ENCODE data around the gene MRPL12. TPM values are rescaled to one million over a fixed set of nuclear protein-coding genes. Genes with fewer than 3 reads are reported as not detected.

The MRPL12 gene
- total RNA-seq, 1 donor from 2014 or later: 35.0 TPM

DNA sequence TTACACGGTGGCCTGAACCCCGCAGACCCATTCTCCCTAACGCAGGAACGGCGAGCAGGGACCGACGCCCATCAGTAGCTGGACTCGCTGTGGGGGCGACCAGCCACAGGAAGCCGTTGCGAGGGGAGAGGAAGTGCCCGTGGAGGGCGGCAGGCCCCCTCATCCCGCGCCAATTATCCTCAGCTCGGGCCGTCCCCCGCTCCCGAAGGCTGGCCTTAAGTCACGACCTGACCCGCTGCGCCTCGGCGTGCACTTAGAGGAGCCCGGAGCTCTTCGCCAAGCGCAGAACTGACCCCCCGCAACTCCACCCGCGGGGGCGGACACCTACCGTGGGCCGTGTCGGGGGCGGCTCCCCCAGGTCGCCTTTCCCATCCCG is 20.0 kb upstream of the MRPL12 start:
- TF ChIP-seq, protein P1, sequence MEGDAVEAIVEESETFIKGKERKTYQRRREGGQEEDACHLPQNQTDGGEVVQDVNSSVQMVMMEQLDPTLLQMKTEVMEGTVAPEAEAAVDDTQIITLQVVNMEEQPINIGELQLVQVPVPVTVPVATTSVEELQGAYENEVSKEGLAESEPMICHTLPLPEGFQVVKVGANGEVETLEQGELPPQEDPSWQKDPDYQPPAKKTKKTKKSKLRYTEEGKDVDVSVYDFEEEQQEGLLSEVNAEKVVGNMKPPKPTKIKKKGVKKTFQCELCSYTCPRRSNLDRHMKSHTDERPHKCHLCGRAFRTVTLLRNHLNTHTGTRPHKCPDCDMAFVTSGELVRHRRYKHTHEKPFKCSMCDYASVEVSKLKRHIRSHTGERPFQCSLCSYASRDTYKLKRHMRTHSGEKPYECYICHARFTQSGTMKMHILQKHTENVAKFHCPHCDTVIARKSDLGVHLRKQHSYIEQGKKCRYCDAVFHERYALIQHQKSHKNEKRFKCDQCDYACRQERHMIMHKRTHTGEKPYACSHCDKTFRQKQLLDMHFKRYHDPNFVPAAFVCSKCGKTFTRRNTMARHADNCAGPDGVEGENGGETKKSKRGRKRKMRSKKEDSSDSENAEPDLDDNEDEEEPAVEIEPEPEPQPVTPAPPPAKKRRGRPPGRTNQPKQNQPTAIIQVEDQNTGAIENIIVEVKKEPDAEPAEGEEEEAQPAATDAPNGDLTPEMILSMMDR (IDR thresholded peaks at IDR 0.05): no peak
- peaks cover 31% of the 10 kb centered on the region for H3K36me3 ChIP-seq
- H3K4me1 ChIP-seq: peaks cover 29% of the 10 kb centered on the region
- DNase-seq: no peak
- H3K27me3 ChIP-seq (ENCODE audit: low read depth): no peaks in the 10 kb centered on the region
- H3K4me3 ChIP-seq: peak overlapping the region; percentile 98
- no peaks in the 10 kb centered on the region for H3K9me3 ChIP-seq
- ATAC-seq: peak in 1 of 2 donors; percentile 42
- H3K27ac ChIP-seq: peak overlapping the region; percentile 93
- intact Hi-C loops (cut with DNase I): no loop called here

DNA sequence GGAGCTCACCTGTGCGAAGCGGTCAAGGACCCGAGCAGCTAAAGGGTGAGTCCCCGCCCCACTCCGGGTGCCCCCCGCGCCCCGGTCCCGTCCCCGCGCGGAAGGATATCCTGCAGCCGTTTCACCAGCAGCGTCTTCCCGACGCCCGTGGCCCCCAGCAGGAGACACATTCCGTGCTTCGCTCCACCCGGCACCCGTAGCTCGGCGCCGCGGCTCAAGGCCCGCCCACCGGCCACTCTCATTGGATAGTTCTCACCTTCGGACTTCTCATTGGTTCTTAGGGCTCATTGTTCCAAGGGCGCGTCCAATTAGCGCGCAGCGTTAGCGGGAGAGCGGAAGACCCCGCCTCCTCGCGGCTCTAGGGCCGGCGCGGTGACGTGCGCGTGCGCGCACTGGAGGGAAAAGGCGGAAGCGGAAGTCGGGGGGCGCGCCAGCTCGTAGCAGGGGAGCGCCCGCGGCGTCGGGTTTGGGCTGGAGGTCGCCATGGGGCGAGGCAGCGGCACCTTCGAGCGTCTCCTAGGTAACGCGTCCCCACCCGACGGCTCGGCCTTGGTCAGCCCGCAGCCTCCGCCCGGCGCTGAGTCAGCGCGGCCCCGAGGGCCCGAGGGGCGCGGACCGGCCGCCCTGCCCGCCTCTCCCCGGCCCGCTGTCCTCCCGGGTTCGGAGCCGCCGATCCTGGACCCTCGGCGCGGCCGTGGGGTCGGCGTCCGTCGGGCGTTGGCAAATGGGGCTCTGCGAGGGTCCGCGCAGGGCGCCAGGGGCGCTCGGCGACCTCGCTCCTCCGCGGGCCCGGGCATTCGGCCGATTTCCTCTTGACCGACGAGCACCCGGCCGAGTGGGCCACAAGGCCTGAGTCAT is 19.4 kb upstream of the MRPL12 start, which contains the start of the genes ARL16 and HGS:
Gene ARL16, minus strand, starts transcription at position 214 of the 858 bp plus-strand sequence. Its CDS starts 44 bp downstream, at position 170.
Gene HGS, plus strand, starts transcription at position 428 of the 858 bp plus-strand sequence. Its CDS starts 56 bp downstream, at position 484.
- intact Hi-C loops (cut with DNase I): no loop called here
- Histone ChIP-seq H3K27me3 (ENCODE audit: low read depth) (no peaks in the 10 kb centered on the region), H3K9me3 (no peaks in the 10 kb centered on the region), H3K4me1 (peaks cover 29% of the 10 kb centered on the region), H3K4me3 (peak within 1 kb of the TSS; percentile 98), H3K36me3 (peaks cover 38% of the 10 kb centered on the region), H3K27ac (peak within 1 kb of the TSS; percentile 93)
- ATAC-seq: peak; percentile 98 to 99
- TF ChIP-seq, protein P1 (IDR thresholded peaks at IDR 0.05): no peak
- DNase-seq: peak; percentile 98

DNA sequence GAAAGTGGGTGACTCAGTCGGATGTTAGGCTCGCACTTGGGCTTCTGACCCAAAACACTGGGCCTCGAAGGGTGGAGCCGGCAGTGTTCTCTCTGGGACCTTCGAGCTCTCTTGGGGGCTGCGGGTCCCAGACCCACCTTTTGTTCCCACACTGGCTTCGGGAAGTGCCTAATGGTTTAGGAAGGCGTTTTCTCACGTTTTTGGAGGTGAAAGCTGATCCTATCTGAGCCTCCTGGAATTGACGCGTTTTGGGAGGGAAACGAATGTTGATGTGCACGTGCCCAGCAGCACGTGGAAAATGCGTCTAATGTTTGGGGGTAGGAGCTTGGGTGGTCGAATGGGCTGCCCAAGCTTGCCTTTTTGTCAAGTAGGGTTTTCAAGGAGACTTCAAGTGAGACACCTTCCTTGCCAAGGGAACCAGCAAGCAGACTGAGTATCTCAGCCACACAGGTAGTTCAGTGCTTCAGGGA is 18.7 kb upstream of the MRPL12 start:
- H3K27me3 ChIP-seq (ENCODE audit: low read depth): no peaks in the 10 kb centered on the region
- peak overlapping the region; percentile 98 for H3K4me3 ChIP-seq
- H3K27ac ChIP-seq: peak overlapping the region; percentile 93
- H3K4me1 ChIP-seq: peaks cover 29% of the 10 kb centered on the region
- ATAC-seq: no peak
- intact Hi-C loops (cut with DNase I): no loop called here
- TF ChIP-seq, protein P1 (IDR thresholded peaks at IDR 0.05): no peak
- no peak for DNase-seq
- peaks cover 44% of the 10 kb centered on the region for H3K36me3 ChIP-seq
- no peaks in the 10 kb centered on the region for H3K9me3 ChIP-seq

DNA sequence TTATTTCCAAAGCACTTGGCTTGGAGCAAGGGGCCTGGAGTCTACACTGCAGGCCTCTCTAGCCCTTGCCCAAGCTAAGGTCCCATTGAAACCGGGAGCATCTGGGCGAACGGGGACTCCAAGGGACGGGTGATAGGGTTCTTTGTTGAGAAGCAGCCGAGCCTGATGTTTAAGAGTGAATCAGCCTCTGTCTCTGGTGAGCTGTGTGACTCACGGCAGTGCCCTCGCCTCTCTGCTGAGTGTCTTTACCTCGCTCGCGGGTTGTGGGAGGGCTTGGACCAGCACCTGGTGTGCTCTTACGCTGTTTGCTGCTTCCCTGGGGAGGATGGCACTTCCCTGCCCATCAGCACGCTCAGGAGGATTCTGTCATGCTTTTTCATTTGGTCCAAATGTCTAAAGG is 18.1 kb upstream of the MRPL12 start:
- intact Hi-C loops (cut with DNase I): no loop called here
- Histone ChIP-seq H3K27ac (peak overlapping the region; percentile 93), H3K9me3 (no peaks in the 10 kb centered on the region), H3K4me3 (peak overlapping the region; percentile 98), H3K27me3 (ENCODE audit: low read depth) (no peaks in the 10 kb centered on the region), H3K4me1 (peaks cover 29% of the 10 kb centered on the region), H3K36me3 (peaks cover 51% of the 10 kb centered on the region)
- TF ChIP-seq, protein P1 (IDR thresholded peaks at IDR 0.05): no peak
- DNase-seq (no peak), ATAC-seq (no peak)

DNA sequence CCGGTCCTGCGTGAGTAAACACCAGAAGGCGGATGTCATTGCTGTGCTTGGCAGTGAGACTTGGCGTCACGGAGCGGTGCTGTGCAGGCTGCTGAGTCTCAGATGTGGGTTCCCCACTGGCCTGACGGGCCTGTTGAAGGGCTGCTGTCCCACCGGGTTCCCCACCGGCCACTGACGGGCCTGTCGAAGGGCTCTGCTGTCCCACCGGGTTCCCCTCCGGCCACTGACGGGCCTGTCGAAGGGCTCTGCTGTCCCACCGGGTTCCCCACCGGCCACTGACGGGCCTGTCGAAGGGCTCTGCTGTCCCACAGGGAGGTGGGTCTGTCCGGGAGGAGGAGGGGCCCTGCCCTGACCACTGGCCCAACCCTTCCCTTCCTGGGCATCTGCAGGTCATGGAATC is 16.6 kb upstream of the MRPL12 start:
- TF ChIP-seq, protein P1 (IDR thresholded peaks at IDR 0.05): no peak
- Histone ChIP-seq H3K9me3 (no peaks in the 10 kb centered on the region), H3K4me3 (no peak overlapping the region), H3K27me3 (ENCODE audit: low read depth) (no peaks in the 10 kb centered on the region), H3K27ac (no peak overlapping the region), H3K36me3 (peaks cover 62% of the 10 kb centered on the region), H3K4me1 (peaks cover 29% of the 10 kb centered on the region)
- no peak for DNase-seq
- ATAC-seq: no peak
- intact Hi-C loops (cut with DNase I): no loop called here

All from lower lobe of right lung (tissue), 2 donors.